A673 (cell line): ENCODE data around the gene ITGB8.

Experiments
- CTCF ChIP-seq: fragments of 300-800, 200-600 bp; sonication (generic); conservative IDR thresholded peaks from 2 replicates; pipeline ENCODE4 v1.5.1; 2017; ENCODE audit warnings: low read depth, mild to moderate bottlenecking, antibody characterized with exemption, low read length, moderate library complexity, mixed read lengths
- EZH2 ChIP-seq: fragments of 200-600 bp; sonication (generic); IDR thresholded peaks from 2 replicates; pipeline ENCODE4 v1.6.1; 2017; ENCODE audit warnings: borderline replicate concordance, low read depth, mild to moderate bottlenecking, mixed read lengths, antibody characterized with exemption, low read length; ENCODE audit not compliant: poor library complexity, severe bottlenecking

- TF ChIP-seq EZH2 (no peak), CTCF (no peak)
Observed at GRCh38 chr7:20431146-20431545, 100.4 kb downstream of the ITGB8 start.
